Trophoblast cell (in vitro differentiated cells and primary cell): Measurements from ENCODE around the gene NADK.

ENCODE experiments used
- DNase-seq, 2 donors: peaks; one replicate each; pipeline ENCODE4 v3.0.0-alpha.2; 2016
- H2AFZ ChIP-seq: 2 replicates; pipeline ENCODE4 v1.6.1; 2013; ENCODE audit warnings: low read length, moderate library complexity, mild to moderate bottlenecking; ENCODE audit not compliant: insufficient read depth, poor library complexity
- H2AK5ac ChIP-seq: 2 replicates; pipeline ENCODE4 v1.6.1; 2013; ENCODE audit warnings: mild to moderate bottlenecking, low read length
- H2BK120ac ChIP-seq: 2 replicates; pipeline ENCODE4 v1.6.1; 2013; ENCODE audit warnings: low read length, mild to moderate bottlenecking, moderate library complexity; ENCODE audit not compliant: insufficient read depth, poor library complexity
- H2BK12ac ChIP-seq: 2 replicates; pipeline ENCODE4 v1.6.1; 2013; ENCODE audit warnings: mild to moderate bottlenecking, low read length, moderate library complexity
- H2BK5ac ChIP-seq: 2 replicates; pipeline ENCODE4 v1.6.1; 2013; ENCODE audit warnings: low read length, low read depth, moderate library complexity, mild to moderate bottlenecking; ENCODE audit not compliant: poor library complexity
- H3K14ac ChIP-seq: 2 replicates; pipeline ENCODE4 v1.6.1; 2013; ENCODE audit warnings: mild to moderate bottlenecking, low read length
- H3K18ac ChIP-seq: 2 replicates; pipeline ENCODE4 v1.6.1; 2013; ENCODE audit warnings: mild to moderate bottlenecking, low read length
- H3K23ac ChIP-seq: 2 replicates; pipeline ENCODE4 v1.6.1; 2013; ENCODE audit warnings: low read length
- H3K27ac ChIP-seq: 2 replicates; pipeline ENCODE4 v1.5.1; 2013; ENCODE audit warnings: low read depth, mild to moderate bottlenecking, inconsistent platforms, low read length, moderate library complexity
- H3K27me3 ChIP-seq: 2 replicates; pipeline ENCODE4 v1.6.1; 2013; ENCODE audit warnings: inconsistent platforms, mild to moderate bottlenecking, low read length, moderate library complexity; ENCODE audit not compliant: insufficient read depth
- H3K36me3 ChIP-seq, 2 experiments: 1 replicate in 1 of 2; 2 replicates in 1 of 2; pipeline ENCODE4 v1.6.1; 2013; ENCODE audit warnings: low read length in 2 of 2, mild to moderate bottlenecking in 2 of 2, moderate library complexity in 1 of 2; ENCODE audit not compliant: insufficient read depth in 2 of 2, control insufficient read depth in 1 of 2
- H3K4ac ChIP-seq: 2 replicates; pipeline ENCODE4 v1.6.1; 2013; ENCODE audit warnings: low read depth, mild to moderate bottlenecking, low read length, moderate library complexity
- H3K4me1 ChIP-seq, 2 experiments: 1 replicate in 1 of 2; 2 replicates in 1 of 2; pipeline ENCODE4 v1.6.1; 2013; ENCODE audit warnings: low read length in 2 of 2, mild to moderate bottlenecking in 2 of 2, moderate library complexity in 1 of 2; ENCODE audit not compliant: insufficient read depth in 2 of 2, control insufficient read depth in 1 of 2
- H3K4me2 ChIP-seq: 2 replicates; pipeline ENCODE4 v1.6.1; 2013; ENCODE audit warnings: inconsistent platforms, mild to moderate bottlenecking, low read length, moderate library complexity
- H3K4me3 ChIP-seq: 2 replicates; pipeline ENCODE4 v1.5.1; 2013; ENCODE audit warnings: mild to moderate bottlenecking, low read depth, low read length, inconsistent platforms
- H3K79me1 ChIP-seq: one replicate; pipeline ENCODE4 v1.6.1; 2013; ENCODE audit warnings: low read length
- H3K79me2 ChIP-seq: 2 replicates; pipeline ENCODE4 v1.6.1; 2013; ENCODE audit warnings: low read length, mild to moderate bottlenecking; ENCODE audit not compliant: control insufficient read depth, insufficient read depth, poor library complexity
- H3K9ac ChIP-seq: 2 replicates; pipeline ENCODE4 v1.6.1; 2013; ENCODE audit warnings: mild to moderate bottlenecking, low read length
- H3K9me3 ChIP-seq: 2 replicates; pipeline ENCODE4 v1.6.1; 2013; ENCODE audit warnings: low read depth, mild to moderate bottlenecking, control low read depth, inconsistent platforms, low read length; ENCODE audit not compliant: insufficient read depth
- H4K12ac ChIP-seq: 2 replicates; pipeline ENCODE4 v1.6.1; 2013; ENCODE audit warnings: low read depth, mild to moderate bottlenecking, low read length, moderate library complexity
- H4K8ac ChIP-seq: 2 replicates; pipeline ENCODE4 v1.6.1; 2013; ENCODE audit warnings: low read depth, mild to moderate bottlenecking, low read length, moderate library complexity
- H4K91ac ChIP-seq: one replicate; pipeline ENCODE4 v1.6.1; 2013; ENCODE audit warnings: low read depth, mild to moderate bottlenecking, low read length, moderate library complexity
- WGBS: extraction: QIAGEN DNeasy Blood & Tissue Kit; methylation state at CpG from one replicate; pipeline ENCODE4 v1.1.7; 2013; ENCODE audit warnings: missing lambda C conversion rate; ENCODE audit not compliant: insufficient read length, insufficient coverage; ENCODE audit errors: extremely low coverage; 5-methylcytosine and 5-hydroxymethylcytosine counted together

The NADK gene

GRCh38 chr1:1808206-1808605 lies 29.9 kb upstream of the NADK start:
- Histone ChIP-seq H4K12ac (no peak overlapping the region), H4K91ac (no peak overlapping the region), H3K4me1 (no peaks in the 10 kb centered on the region), H3K4ac (no peak overlapping the region), H3K18ac (no peak overlapping the region), H3K79me2 (no peaks in the 10 kb centered on the region), H3K9me3 (no peaks in the 10 kb centered on the region), H2BK120ac (no peak overlapping the region), H3K79me1 (no peaks in the 10 kb centered on the region), H3K9ac (no peak overlapping the region), H3K14ac (no peak overlapping the region), H2AK5ac (no peak overlapping the region), H3K27ac (no peak overlapping the region), H3K4me3 (no peak overlapping the region), H3K23ac (no peak overlapping the region), H2AFZ (no peak overlapping the region), H3K27me3 (no peaks in the 10 kb centered on the region), H3K4me2 (no peak overlapping the region), H2BK5ac (no peak overlapping the region), H4K8ac (no peak overlapping the region), H3K36me3 (peaks cover 55 to 58% of the 10 kb centered on the region in 2 experiments), H2BK12ac (no peak overlapping the region)
- DNase-seq, result peak; percentile 78 to 89
- WGBS, result no CpG with 5 or more reads among the region's 10 CpGs

- Histone ChIP-seq H3K36me3 (peaks cover 51 to 60% of the 10 kb centered on the region in 2 experiments), H3K4ac (no peak overlapping the region), H3K9ac (no peak overlapping the region), H3K23ac (no peak overlapping the region), H3K18ac (no peak overlapping the region), H3K27me3 (no peaks in the 10 kb centered on the region), H3K4me1 (no peaks in the 10 kb centered on the region), H3K4me3 (no peak overlapping the region), H2BK12ac (no peak overlapping the region), H3K4me2 (no peak overlapping the region), H3K27ac (no peak overlapping the region), H4K8ac (no peak overlapping the region), H4K12ac (no peak overlapping the region), H4K91ac (no peak overlapping the region), H2BK120ac (no peak overlapping the region), H3K79me2 (no peaks in the 10 kb centered on the region), H3K79me1 (no peaks in the 10 kb centered on the region), H2AFZ (no peak overlapping the region), H3K14ac (no peak overlapping the region), H2AK5ac (no peak overlapping the region), H3K9me3 (no peaks in the 10 kb centered on the region), H2BK5ac (no peak overlapping the region)
- no peak for DNase-seq
- WGBS, result no CpG with 5 or more reads among the region's 2 CpGs
These were observed 28.6 kb upstream of the NADK start for GRCh38 chr1:1806890-1807289.

GRCh38 chr1:1804301-1804700 lies 26.0 kb upstream of the NADK start:
- no peak for DNase-seq
- Histone ChIP-seq H2BK120ac (no peak overlapping the region), H4K91ac (no peak overlapping the region)

GRCh38 chr1:1802871-1803270 lies 24.6 kb upstream of the NADK start:
- Histone ChIP-seq H3K9ac (no peak overlapping the region), H3K23ac (no peak overlapping the region), H3K18ac (no peak overlapping the region), H2AK5ac (no peak overlapping the region), H2BK5ac (no peak overlapping the region), H3K4ac (no peak overlapping the region), H3K4me3 (no peak overlapping the region), H3K79me2 (no peaks in the 10 kb centered on the region), H2BK120ac (no peak overlapping the region), H3K4me1 (peaks cover 0 to 4% of the 10 kb centered on the region in 2 experiments), H3K14ac (no peak overlapping the region), H3K27ac (no peak overlapping the region), H4K12ac (no peak overlapping the region), H3K36me3 (peaks cover 43 to 62% of the 10 kb centered on the region in 2 experiments), H3K79me1 (no peaks in the 10 kb centered on the region), H4K91ac (no peak overlapping the region), H3K4me2 (no peak overlapping the region), H2AFZ (no peak overlapping the region), H3K9me3 (no peaks in the 10 kb centered on the region), H2BK12ac (no peak overlapping the region), H4K8ac (no peak overlapping the region), H3K27me3 (no peaks in the 10 kb centered on the region)
- WGBS, result no CpG with 5 or more reads among the region's 1 CpG
- DNase-seq, result no peak

More at GRCh38 chr1:1804301-1804700, 26.0 kb upstream of the NADK start:
- no peaks in the 10 kb centered on the region for H3K79me1 ChIP-seq
- H3K9ac ChIP-seq, result no peak overlapping the region
- H3K4me2 ChIP-seq, result no peak overlapping the region
- no peaks in the 10 kb centered on the region for H3K79me2 ChIP-seq
- H3K9me3 ChIP-seq, result no peaks in the 10 kb centered on the region
- WGBS, result no CpG with 5 or more reads among the region's 8 CpGs
- no peak overlapping the region for H2AFZ ChIP-seq
- no peak overlapping the region for H3K18ac ChIP-seq
- H4K8ac ChIP-seq, result no peak overlapping the region
- H3K27me3 ChIP-seq, result no peaks in the 10 kb centered on the region
- no peak overlapping the region for H2BK5ac ChIP-seq
- no peak overlapping the region for H2AK5ac ChIP-seq
- H3K4me1 ChIP-seq, result peaks cover 0 to 4% of the 10 kb centered on the region in 2 experiments
- H3K4ac ChIP-seq, result no peak overlapping the region
- H3K36me3 ChIP-seq, result peaks cover 40 to 60% of the 10 kb centered on the region in 2 experiments
- no peak overlapping the region for H3K23ac ChIP-seq
- H3K14ac ChIP-seq, result no peak overlapping the region
- H4K12ac ChIP-seq, result no peak overlapping the region
- H3K4me3 ChIP-seq, result no peak overlapping the region
- no peak overlapping the region for H2BK12ac ChIP-seq
- no peak overlapping the region for H3K27ac ChIP-seq
